Measurements from ENCODE around the gene SCUBE3.
A peak's percentile ranks its signal among the peaks of the same experiment; 100 is the strongest.

The SCUBE3 gene

DNA sequence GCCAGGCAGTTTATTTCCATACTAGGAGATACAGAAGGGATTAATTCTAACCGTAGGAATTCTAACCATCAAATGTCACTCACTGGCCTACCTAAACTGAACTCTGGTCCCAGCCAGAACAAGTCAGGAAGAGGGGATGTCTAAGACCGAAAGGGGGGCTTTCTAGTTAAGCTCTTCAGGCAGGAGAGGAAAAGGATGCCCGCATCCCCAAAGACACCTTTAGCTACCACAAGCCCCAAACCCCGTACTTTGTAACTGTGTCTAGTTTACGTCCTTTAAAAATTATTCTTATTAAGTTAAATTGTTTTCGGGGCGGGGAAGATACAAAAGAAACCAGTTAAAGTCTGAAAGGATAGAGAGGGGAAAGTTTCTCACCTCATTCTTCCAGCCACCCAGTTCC, 44.6 kb downstream of the SCUBE3 start:
- Histone ChIP-seq H3K4me3 (ENCODE audit: low read depth, low read length) (peak overlapping the region; percentile 84), H3K36me3 (ENCODE audit: control insufficient read depth, insufficient read depth, low read length) (no peaks in the 10 kb centered on the region), H3K9me3 (ENCODE audit: control insufficient read depth, insufficient read depth, low read length) (no peaks in the 10 kb centered on the region), H3K27me3 (ENCODE audit: control insufficient read depth, insufficient read depth, low read length) (no peaks in the 10 kb centered on the region), H3K9ac (ENCODE audit: low read depth, low read length) (peak overlapping the region; percentile 49; the same call in 1 of the 2 replicates), H3K27ac (ENCODE audit: low read depth, low read length) (peak overlapping the region; percentile 99), H3K4me1 (ENCODE audit: control insufficient read depth, insufficient read depth, low read length) (peaks cover 5% of the 10 kb centered on the region; the same call in 1 of the 2 replicates)

DNA sequence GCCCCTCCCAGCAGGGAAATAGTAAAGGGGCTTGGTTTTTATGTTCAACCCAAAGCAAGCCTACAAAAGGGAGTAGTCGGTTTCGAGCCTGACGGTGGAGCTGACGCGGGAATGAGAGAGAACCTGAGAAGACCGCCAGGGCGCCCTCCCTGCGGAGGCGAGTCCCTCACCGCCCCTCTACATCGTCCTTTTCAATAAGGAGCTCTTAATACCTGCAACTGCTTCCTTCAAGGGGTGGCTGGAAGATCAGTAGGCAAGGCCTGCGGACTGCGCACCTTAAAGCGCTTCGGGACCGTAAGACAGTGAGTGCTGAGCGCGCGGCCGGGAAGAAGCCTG, 45.1 kb downstream of the SCUBE3 start:
- H3K9me3 ChIP-seq (ENCODE audit: control insufficient read depth, insufficient read depth, low read length): no peaks in the 10 kb centered on the region
- H3K27me3 ChIP-seq (ENCODE audit: control insufficient read depth, insufficient read depth, low read length): no peaks in the 10 kb centered on the region
- peaks cover 5% of the 10 kb centered on the region; the same call in 1 of the 2 replicates for H3K4me1 ChIP-seq (ENCODE audit: control insufficient read depth, insufficient read depth, low read length)
- H3K27ac ChIP-seq (ENCODE audit: low read depth, low read length): peak overlapping the region; percentile 99
- H3K36me3 ChIP-seq (ENCODE audit: control insufficient read depth, insufficient read depth, low read length): no peaks in the 10 kb centered on the region
- H3K4me3 ChIP-seq (ENCODE audit: low read depth, low read length): peak overlapping the region; percentile 84
- peak overlapping the region; percentile 49; the same call in 1 of the 2 replicates for H3K9ac ChIP-seq (ENCODE audit: low read depth, low read length)

DNA sequence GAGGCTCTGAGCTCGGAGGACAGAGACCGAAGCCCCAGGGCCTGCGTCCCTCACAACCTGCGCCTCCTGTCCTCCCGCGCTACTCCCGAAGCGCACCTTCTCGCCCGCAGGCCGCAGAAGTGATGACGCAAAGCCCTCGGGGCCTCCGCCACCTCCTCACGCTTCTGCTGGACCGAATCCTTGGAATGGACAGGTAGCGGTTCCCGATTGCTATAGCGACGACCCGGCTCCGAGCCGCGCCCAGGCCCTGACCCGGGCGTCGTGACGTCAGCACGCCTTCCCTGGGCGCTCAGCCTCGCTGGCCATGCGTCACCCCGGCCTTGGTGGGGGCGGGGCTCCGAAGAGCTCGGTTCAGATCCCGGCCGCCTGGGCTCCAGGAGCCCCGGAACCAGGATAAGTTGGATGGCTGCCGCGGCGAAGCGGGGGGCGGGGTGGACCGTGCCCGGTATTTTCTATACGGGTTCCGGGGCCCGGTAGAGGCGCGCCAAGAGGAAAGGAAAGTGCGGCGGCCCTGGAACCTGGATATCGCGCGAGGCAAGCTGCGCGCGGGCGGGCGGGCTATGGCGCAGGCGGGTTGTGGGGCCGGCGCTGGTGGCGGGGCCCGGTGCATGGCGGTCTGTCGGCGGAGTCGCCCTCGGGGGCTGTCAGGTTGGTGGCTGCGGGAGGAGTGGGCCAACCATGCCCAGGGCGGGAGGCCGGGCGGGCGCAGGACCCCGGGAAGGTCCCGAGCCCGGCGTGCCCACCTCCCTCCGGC, 45.6 kb downstream of the SCUBE3 start, which contains the start of gene ZNF76:
TSS of gene ZNF76 (plus strand) at position 542 of the 754 bp plus-strand sequence. CDS start 21,417 bp downstream, outside the sequence.
- peak within 1 kb of the TSS; percentile 84 for H3K4me3 ChIP-seq (ENCODE audit: low read depth, low read length)
- no peaks in the 10 kb centered on the region for H3K27me3 ChIP-seq (ENCODE audit: control insufficient read depth, insufficient read depth, low read length)
- peak within 1 kb of the TSS; percentile 90 for H3K9ac ChIP-seq (ENCODE audit: low read depth, low read length)
- peaks cover 5% of the 10 kb centered on the region; the same call in 1 of the 2 replicates for H3K4me1 ChIP-seq (ENCODE audit: control insufficient read depth, insufficient read depth, low read length)
- H3K27ac ChIP-seq (ENCODE audit: low read depth, low read length): peak within 1 kb of the TSS; percentile 99
- no peaks in the 10 kb centered on the region for H3K9me3 ChIP-seq (ENCODE audit: control insufficient read depth, insufficient read depth, low read length)
- H3K36me3 ChIP-seq (ENCODE audit: control insufficient read depth, insufficient read depth, low read length): no peaks in the 10 kb centered on the region

DNA sequence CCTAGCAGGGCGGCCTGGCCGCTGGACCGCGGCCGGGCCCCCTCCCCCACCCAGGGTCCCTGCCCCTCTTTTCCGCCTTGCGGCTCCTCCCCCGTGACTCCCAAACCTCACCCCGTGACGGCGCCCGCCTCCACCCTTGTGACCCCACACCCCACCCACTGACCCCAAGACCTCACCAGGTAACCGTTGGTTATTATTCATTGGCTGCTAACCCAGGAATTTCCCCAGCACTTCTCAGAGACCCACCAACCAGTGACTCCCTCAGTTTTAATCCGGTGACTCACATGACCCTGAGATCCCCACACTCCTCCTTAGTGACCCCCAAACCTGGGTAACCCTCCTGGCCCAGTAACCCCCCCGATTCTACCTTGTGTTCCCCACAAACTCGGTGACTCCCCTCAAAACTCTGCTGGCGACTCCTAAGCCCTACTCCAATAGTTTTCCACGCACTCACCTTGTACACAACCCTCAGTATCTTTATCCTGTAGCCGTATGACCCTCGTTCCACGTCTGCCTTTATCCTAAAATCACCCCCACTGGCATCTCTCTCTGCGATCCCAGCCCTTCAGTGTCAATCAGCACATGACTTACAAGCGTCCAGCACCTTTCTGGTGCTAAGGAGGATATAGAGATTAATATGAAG, 46.3 kb downstream of the SCUBE3 start:
- no peaks in the 10 kb centered on the region for H3K36me3 ChIP-seq (ENCODE audit: control insufficient read depth, insufficient read depth, low read length)
- peak overlapping the region; percentile 90 for H3K9ac ChIP-seq (ENCODE audit: low read depth, low read length)
- peak overlapping the region; percentile 84 for H3K4me3 ChIP-seq (ENCODE audit: low read depth, low read length)
- H3K27me3 ChIP-seq (ENCODE audit: control insufficient read depth, insufficient read depth, low read length): no peaks in the 10 kb centered on the region
- H3K4me1 ChIP-seq (ENCODE audit: control insufficient read depth, insufficient read depth, low read length): peaks cover 5% of the 10 kb centered on the region; the same call in 1 of the 2 replicates
- H3K27ac ChIP-seq (ENCODE audit: low read depth, low read length): peak overlapping the region; percentile 99
- no peaks in the 10 kb centered on the region for H3K9me3 ChIP-seq (ENCODE audit: control insufficient read depth, insufficient read depth, low read length)

DNA sequence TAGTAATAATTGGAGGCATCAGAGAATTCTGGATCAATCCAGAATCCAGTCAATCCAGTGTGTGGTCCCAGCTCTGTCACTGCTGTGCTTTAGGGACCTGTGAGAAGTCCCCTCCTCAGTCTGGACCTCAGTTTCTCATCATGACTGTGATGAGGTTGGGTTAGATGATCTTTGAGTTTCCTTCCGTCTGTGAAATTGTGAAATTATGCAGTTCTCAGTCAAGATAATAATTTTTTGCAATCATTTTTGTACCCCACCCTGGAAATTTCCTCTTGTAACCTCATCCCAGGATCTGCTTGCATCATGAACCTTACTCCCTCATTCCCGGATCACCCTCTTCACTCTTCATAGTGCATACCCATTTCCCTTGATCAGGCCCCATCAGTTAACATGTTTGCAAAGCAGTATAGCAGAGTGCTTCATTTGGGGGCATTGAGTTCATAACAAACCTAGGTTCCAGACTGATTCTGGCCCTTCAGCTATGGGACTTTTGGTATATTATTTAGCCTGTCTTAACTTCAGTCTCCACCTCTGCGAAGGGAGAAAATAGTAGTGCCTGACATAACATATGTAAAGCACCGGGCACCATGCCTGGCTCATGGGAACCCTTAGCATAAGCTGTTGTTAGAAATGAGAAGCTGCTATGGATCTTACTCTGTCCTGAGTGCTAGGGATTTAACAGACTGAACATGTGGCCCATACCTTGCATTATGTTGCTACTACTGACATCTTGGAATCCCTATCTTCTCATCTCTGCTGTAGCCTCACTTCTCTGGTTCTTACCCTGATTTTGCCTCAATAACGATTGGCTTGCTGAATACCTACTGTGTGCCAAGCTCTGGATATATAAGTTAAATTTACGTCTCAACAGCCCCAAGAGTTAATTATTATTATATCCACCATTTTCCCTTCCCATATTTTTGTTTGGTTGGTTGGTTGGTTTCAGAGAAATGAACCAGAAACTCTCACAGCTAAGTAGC, 47.1 kb downstream of the SCUBE3 start:
- H3K9me3 ChIP-seq (ENCODE audit: control insufficient read depth, insufficient read depth, low read length): no peaks in the 10 kb centered on the region
- H3K27ac ChIP-seq (ENCODE audit: low read depth, low read length): peak overlapping the region; percentile 99
- no peaks in the 10 kb centered on the region for H3K27me3 ChIP-seq (ENCODE audit: control insufficient read depth, insufficient read depth, low read length)
- H3K4me3 ChIP-seq (ENCODE audit: low read depth, low read length): peak overlapping the region; percentile 84
- H3K9ac ChIP-seq (ENCODE audit: low read depth, low read length): peak overlapping the region; percentile 81
- no peaks in the 10 kb centered on the region for H3K36me3 ChIP-seq (ENCODE audit: control insufficient read depth, insufficient read depth, low read length)
- peaks cover 5% of the 10 kb centered on the region; the same call in 1 of the 2 replicates for H3K4me1 ChIP-seq (ENCODE audit: control insufficient read depth, insufficient read depth, low read length)

DNA sequence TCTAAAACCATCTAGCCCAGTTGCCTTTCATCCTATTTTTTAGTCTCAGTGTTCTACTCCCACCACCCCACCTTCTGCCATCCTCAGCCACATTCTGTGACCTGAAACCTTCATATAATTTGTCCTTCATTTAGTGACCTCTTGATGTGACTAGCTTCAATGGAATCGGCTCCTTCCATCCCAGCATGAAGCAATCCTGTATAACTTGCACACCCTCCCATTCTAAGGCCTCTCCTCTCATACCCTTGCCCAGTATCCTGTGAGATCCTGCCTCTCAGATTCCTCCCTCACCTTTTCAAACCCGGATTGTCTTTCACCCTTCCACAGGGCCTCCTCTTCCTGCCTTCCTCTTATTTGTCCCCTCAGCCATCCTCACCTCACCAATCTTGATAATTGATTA, 48.8 kb downstream of the SCUBE3 start:
- no peaks in the 10 kb centered on the region for H3K27me3 ChIP-seq (ENCODE audit: control insufficient read depth, insufficient read depth, low read length)
- H3K9me3 ChIP-seq (ENCODE audit: control insufficient read depth, insufficient read depth, low read length): no peaks in the 10 kb centered on the region
- H3K4me1 ChIP-seq (ENCODE audit: control insufficient read depth, insufficient read depth, low read length): peaks cover 5% of the 10 kb centered on the region; the same call in 1 of the 2 replicates
- no peak overlapping the region for H3K9ac ChIP-seq (ENCODE audit: low read depth, low read length)
- no peak overlapping the region for H3K27ac ChIP-seq (ENCODE audit: low read depth, low read length)
- H3K36me3 ChIP-seq (ENCODE audit: control insufficient read depth, insufficient read depth, low read length): no peaks in the 10 kb centered on the region
- H3K4me3 ChIP-seq (ENCODE audit: low read depth, low read length): no peak overlapping the region

DNA sequence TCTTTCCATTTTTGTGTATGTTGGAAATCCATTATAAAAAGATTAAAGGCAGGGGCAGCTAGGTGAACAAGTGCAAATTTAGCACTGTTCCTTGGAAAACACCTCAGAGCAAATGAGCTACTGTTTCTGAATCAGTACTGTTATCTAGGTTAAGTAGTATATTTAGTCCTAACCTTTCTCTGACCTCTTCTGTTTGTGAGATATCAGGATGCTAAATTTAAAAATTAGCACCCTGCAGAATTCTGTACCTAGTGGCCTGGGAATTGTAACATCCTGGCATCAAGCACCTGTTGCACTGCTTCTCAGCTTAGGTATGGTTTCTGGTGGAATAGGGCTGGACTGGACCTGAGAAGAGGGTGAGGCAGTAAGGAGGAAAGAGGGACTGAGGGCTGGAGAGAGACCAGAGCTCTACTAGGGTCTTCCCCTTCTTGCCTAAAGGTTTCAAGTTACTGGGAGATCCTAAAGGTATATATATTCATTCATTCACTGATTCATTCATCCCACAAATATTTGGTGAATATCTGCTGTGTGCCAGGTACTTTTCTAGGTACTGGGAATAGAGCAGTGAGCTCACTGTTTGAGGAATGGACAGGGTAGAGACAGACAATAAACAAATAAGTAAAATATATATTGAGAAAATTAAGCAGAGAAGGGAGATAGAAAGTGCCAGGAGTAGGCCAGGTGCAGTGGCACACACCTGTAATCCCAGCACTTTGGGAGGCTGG, 51.0 kb downstream of the SCUBE3 start:
- Histone ChIP-seq H3K9ac (ENCODE audit: low read depth, low read length) (no peak overlapping the region), H3K4me1 (ENCODE audit: control insufficient read depth, insufficient read depth, low read length) (no peaks in the 10 kb centered on the region; the same call in 1 of the 2 replicates), H3K4me3 (ENCODE audit: low read depth, low read length) (no peak overlapping the region), H3K9me3 (ENCODE audit: control insufficient read depth, insufficient read depth, low read length) (no peaks in the 10 kb centered on the region), H3K36me3 (ENCODE audit: control insufficient read depth, insufficient read depth, low read length) (no peaks in the 10 kb centered on the region), H3K27me3 (ENCODE audit: control insufficient read depth, insufficient read depth, low read length) (no peaks in the 10 kb centered on the region), H3K27ac (ENCODE audit: low read depth, low read length) (no peak overlapping the region)

DNA sequence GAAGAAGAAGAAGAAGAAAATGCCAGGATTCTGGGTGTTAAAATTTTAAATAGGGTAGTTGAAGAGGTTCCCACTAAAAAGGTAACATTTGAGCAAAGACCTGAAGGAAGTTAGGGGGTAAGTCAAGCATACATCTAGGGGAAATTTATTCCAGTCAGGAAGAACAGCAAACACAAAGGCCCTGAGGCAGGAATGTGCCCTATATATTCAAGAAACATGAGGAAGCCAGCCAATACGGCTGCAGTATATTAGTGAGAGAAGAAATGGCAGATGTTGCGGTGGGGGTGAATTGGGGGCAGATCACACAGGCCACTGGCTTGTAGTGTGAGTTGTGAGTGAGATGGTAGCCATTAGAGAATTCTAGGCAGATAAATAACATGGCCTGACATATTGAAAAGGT, 51.8 kb downstream of the SCUBE3 start:
- Histone ChIP-seq H3K27ac (ENCODE audit: low read depth, low read length) (no peak overlapping the region), H3K4me3 (ENCODE audit: low read depth, low read length) (no peak overlapping the region), H3K9ac (ENCODE audit: low read depth, low read length) (no peak overlapping the region), H3K36me3 (ENCODE audit: control insufficient read depth, insufficient read depth, low read length) (no peaks in the 10 kb centered on the region), H3K27me3 (ENCODE audit: control insufficient read depth, insufficient read depth, low read length) (no peaks in the 10 kb centered on the region), H3K9me3 (ENCODE audit: control insufficient read depth, insufficient read depth, low read length) (no peaks in the 10 kb centered on the region), H3K4me1 (ENCODE audit: control insufficient read depth, insufficient read depth, low read length) (no peaks in the 10 kb centered on the region; the same call in 1 of the 2 replicates)

DNA sequence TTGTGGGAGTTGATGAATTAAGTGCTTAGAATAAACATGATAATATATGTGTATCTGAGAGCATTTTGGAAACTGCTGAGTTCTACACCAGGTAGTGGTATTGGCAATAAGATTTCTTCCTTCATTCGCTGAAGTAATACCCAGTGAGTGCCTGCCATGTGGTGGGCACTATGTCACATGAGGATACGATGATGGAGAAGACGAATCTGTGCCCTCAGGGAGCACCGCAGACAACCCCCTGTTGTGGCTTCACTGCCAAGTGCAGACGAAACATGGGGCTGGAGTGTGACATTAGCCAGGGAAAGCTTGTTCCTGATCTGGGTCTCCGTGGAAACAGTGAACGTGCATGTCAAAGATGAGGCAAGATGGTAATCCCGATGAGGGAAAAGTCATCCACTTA, 53.7 kb downstream of the SCUBE3 start:
- Histone ChIP-seq H3K4me1 (ENCODE audit: control insufficient read depth, insufficient read depth, low read length) (no peaks in the 10 kb centered on the region), H3K27me3 (ENCODE audit: control insufficient read depth, insufficient read depth, low read length) (no peaks in the 10 kb centered on the region), H3K36me3 (ENCODE audit: control insufficient read depth, insufficient read depth, low read length) (no peaks in the 10 kb centered on the region), H3K9me3 (ENCODE audit: control insufficient read depth, insufficient read depth, low read length) (no peaks in the 10 kb centered on the region), H3K9ac (ENCODE audit: low read depth, low read length) (no peak overlapping the region), H3K27ac (ENCODE audit: low read depth, low read length) (no peak overlapping the region), H3K4me3 (ENCODE audit: low read depth, low read length) (no peak overlapping the region)

DNA sequence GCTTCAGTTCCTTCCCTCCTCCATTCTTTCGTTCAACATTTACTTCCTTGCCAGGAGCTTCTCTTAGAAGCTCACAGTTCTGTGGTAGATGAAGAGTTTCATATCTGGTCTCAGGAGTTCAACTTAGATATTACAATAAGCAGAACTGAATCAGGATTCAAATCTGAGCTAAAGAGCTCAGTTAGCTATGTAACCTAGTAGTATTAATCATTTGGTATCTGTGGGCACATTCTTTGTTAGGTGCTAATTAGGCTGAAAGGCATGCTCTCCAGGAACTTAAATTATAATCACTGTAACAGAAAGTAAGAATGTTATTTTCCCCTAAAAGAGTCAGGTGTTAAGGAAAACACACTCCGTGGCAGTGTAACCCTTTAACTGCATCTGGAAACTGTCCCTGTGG, 54.1 kb downstream of the SCUBE3 start:
- H3K36me3 ChIP-seq (ENCODE audit: control insufficient read depth, insufficient read depth, low read length): no peaks in the 10 kb centered on the region

More for the DNA sequence above, 54.1 kb downstream of the SCUBE3 start:
- no peak overlapping the region for H3K9ac ChIP-seq (ENCODE audit: low read depth, low read length)
- H3K27me3 ChIP-seq (ENCODE audit: control insufficient read depth, insufficient read depth, low read length): no peaks in the 10 kb centered on the region
- H3K9me3 ChIP-seq (ENCODE audit: control insufficient read depth, insufficient read depth, low read length): no peaks in the 10 kb centered on the region
- no peaks in the 10 kb centered on the region for H3K4me1 ChIP-seq (ENCODE audit: control insufficient read depth, insufficient read depth, low read length)
- H3K4me3 ChIP-seq (ENCODE audit: low read depth, low read length): no peak overlapping the region
- no peak overlapping the region for H3K27ac ChIP-seq (ENCODE audit: low read depth, low read length)

Measured in HUES48 (cell line).